OCI-LY7 (cell line): ENCODE measurements around the gene MPEG1. TPM values are rescaled to one million over a fixed set of nuclear protein-coding genes. Genes with fewer than 3 reads are reported as not detected.

ENCODE experiments used
- BruUV-seq: library from RNA; stranded (reverse); fragments of 400-500 nt; replicated peaks from 2 replicates; lab custom pipeline; 2021; lab: Mats Ljungman, UMichigan
- CTCF ChIA-PET: fragments of 300-600 bp; sonication (Branson Sonifier 250); formaldehyde crosslinking; loops from one replicate; lab custom pipeline; 2022; ENCODE audit warnings: antibody characterized with exemption; ENCODE audit not compliant: unreplicated experiment; lab: Charles Lee
- POLR2A ChIA-PET: fragments of 300-600 bp; sonication (Branson Sonifier 250); formaldehyde crosslinking; loops from one replicate; lab custom pipeline; 2022; ENCODE audit warnings: antibody characterized with exemption; lab: Charles Lee
- DNase-seq: peaks from one replicate; pipeline ENCODE4 v3.0.0-alpha.2; 2015; ENCODE audit warnings: low spot score
- H2AFZ ChIP-seq: fragments of 200-600 bp; sonication (generic), shearing (Covaris generic); 2 replicates; pipeline ENCODE4 v1.6.1; 2014; ENCODE audit warnings: mild to moderate bottlenecking, antibody characterized with exemption, low read length, moderate library complexity
- H3K27ac ChIP-seq: fragments of 200-600 bp; sonication (generic); 2 replicates; pipeline ENCODE4 v1.5.1; 2014; ENCODE audit warnings: mixed run types, low read depth, mild to moderate bottlenecking, moderate library complexity, low read length, inconsistent platforms; ENCODE audit not compliant: poor library complexity, severe bottlenecking
- H3K36me3 ChIP-seq: fragments of 200-600 bp; sonication (generic); 2 replicates; pipeline ENCODE4 v1.6.1; 2014; ENCODE audit warnings: mild to moderate bottlenecking, antibody characterized with exemption, low read length, moderate library complexity, mixed read lengths; ENCODE audit not compliant: insufficient read depth
- H3K4me1 ChIP-seq: fragments of 200-600 bp; sonication (generic); 2 replicates; pipeline ENCODE4 v1.5.1; 2014; ENCODE audit warnings: mild to moderate bottlenecking, low read length; ENCODE audit not compliant: insufficient read depth, poor library complexity, severe bottlenecking
- H3K4me2 ChIP-seq: fragments of 200-600 bp; sonication (generic); 2 replicates; pipeline ENCODE4 v1.6.1; 2014; ENCODE audit warnings: mild to moderate bottlenecking, low read length
- H3K4me3 ChIP-seq: fragments of 200-600 bp; sonication (generic); 2 replicates; pipeline ENCODE4 v1.5.1; 2014; ENCODE audit warnings: mild to moderate bottlenecking, low read depth, low read length; ENCODE audit not compliant: poor library complexity, severe bottlenecking
- H3K79me2 ChIP-seq: fragments of 200-600 bp; sonication (generic); 2 replicates; pipeline ENCODE4 v1.6.1; 2016; ENCODE audit warnings: low read depth, mild to moderate bottlenecking, low read length, moderate library complexity, mixed read lengths; ENCODE audit not compliant: insufficient read depth
- H3K9me2 ChIP-seq: fragments of 200-600 bp; sonication (generic); 2 replicates; pipeline ENCODE4 v1.6.1; 2016; ENCODE audit warnings: mild to moderate bottlenecking, low read length, mixed read lengths; ENCODE audit not compliant: insufficient read depth
- H3K9me3 ChIP-seq: fragments of 200-600 bp; sonication (generic); 2 replicates; pipeline ENCODE4 v1.6.1; 2014; ENCODE audit warnings: mild to moderate bottlenecking, mixed run types, low read length, mixed read lengths
- H4K20me1 ChIP-seq: fragments of 200-600 bp; sonication (generic); 2 replicates; pipeline ENCODE4 v1.6.1; 2014; ENCODE audit warnings: mild to moderate bottlenecking, antibody characterized with exemption, low read length, moderate library complexity, mixed read lengths; ENCODE audit not compliant: insufficient read depth
- CTCF ChIP-seq: fragments of 200-600 bp; sonication (generic); conservative IDR thresholded peaks from 2 replicates; pipeline ENCODE4 v1.5.1; 2014; ENCODE audit warnings: mild to moderate bottlenecking, antibody characterized with exemption, low read length, moderate library complexity, mixed read lengths
- EZH2phosphoT487 ChIP-seq: fragments of 200-600 bp; sonication (generic); IDR thresholded peaks from 2 replicates; pipeline ENCODE4 v1.6.1; 2018; ENCODE audit warnings: low read depth, borderline replicate concordance, mild to moderate bottlenecking, mixed run types, antibody characterized with exemption, low read length, moderate library complexity, mixed read lengths
- intact Hi-C: fragments of 100-400 bp; cut with micrococcal nuclease; formaldehyde crosslinking; loops from one replicate; pipeline ENCODE4 v1.10.0; 2022; ENCODE audit not compliant: unreplicated experiment
- total RNA-seq, 2 experiments: library from RNA; depleted of rRNA in 1 of 2; stranded (reverse); fragments of >200 nt in 1 of 2; shearing (Covaris generic) in 1 of 2; gene quantifications; 2 replicates each; pipeline ENCODE4 v1.2.3, GENCODE V29; 2014 to 2022

Gene MPEG1
- total RNA-seq, 2 experiments from 2014 or later, result 0.06 to 12.4 TPM

DNA sequence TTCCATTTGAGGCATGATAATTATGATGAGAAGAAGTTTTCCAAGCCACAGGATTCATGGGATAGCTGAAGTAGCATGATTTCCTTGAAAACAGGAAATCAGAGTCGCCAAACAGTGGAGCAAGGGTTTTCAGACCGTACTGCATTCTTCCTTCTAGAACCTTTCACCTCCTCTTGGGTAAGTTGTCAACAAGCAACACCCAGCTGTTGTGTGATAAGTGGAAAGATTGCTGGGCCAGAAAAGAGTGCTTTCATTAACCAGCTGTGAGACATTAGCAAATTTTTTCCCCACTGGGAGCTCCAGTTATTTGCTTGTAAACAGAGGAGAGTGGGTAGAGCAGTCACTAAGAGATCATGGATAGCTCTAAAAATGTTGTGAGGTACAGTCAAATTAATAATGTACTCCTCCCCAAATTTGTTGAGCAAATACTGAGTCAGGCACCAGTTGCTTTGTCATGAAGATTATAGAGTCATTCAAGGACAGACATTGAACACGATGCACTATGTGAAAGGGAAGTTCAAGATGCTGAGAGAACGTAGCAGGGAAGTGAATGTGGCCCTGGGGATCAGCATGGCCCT lies 11.7 kb upstream of the MPEG1 start:
- no peak overlapping the region for H2AFZ ChIP-seq
- TF ChIP-seq CTCF, result no peak
- no peak for TF ChIP-seq EZH2phosphoT487

GRCh38 chr11:59223611-59224010 lies 10.9 kb upstream of the MPEG1 start:
- Histone ChIP-seq H3K27ac (no peak overlapping the region), H2AFZ (no peak overlapping the region), H3K9me3 (no peaks in the 10 kb centered on the region), H4K20me1 (no peaks in the 10 kb centered on the region), H3K4me3 (no peak overlapping the region), H3K9me2 (no peaks in the 10 kb centered on the region), H3K36me3 (no peaks in the 10 kb centered on the region), H3K4me1 (peaks cover 4% of the 10 kb centered on the region), H3K4me2 (no peak overlapping the region), H3K79me2 (no peaks in the 10 kb centered on the region)
- BruUV-seq, result no TSS peak
- CTCF ChIA-PET, result no interaction called here
- intact Hi-C loops, result no loop called here
- POLR2A ChIA-PET, result interaction anchor here (0.6 to 2.8 kb wide), 6 partner anchors 9 to 58 kb away, joined by 3 to 11 read pairs (median 3); partner anchors contain the start of gene MPEG1
- no peak for TF ChIP-seq EZH2phosphoT487
- no peak for TF ChIP-seq CTCF
- DNase-seq, result no peak

More for the DNA sequence above, 11.7 kb upstream of the MPEG1 start:
- H3K4me1 ChIP-seq, result peaks cover 4% of the 10 kb centered on the region
- no peaks in the 10 kb centered on the region for H3K36me3 ChIP-seq
- CTCF ChIA-PET, result interaction anchor here (0.9 kb wide), 1 partner anchor 38 kb away, joined by 6 read pairs; no protein-coding TSS in a partner anchor
- no peak overlapping the region for H3K4me2 ChIP-seq
- H3K79me2 ChIP-seq, result no peaks in the 10 kb centered on the region
- no peaks in the 10 kb centered on the region for H4K20me1 ChIP-seq
- H3K9me2 ChIP-seq, result no peaks in the 10 kb centered on the region
- intact Hi-C loops, result no loop called here
- POLR2A ChIA-PET, result interaction anchor here (1.0 to 2.8 kb wide), 3 partner anchors 12 to 26 kb away, joined by 3 to 11 read pairs (median 4); partner anchors contain the start of gene MPEG1
- no peak overlapping the region for H3K4me3 ChIP-seq
- no peak for DNase-seq
- no TSS peak for BruUV-seq
- H3K27ac ChIP-seq, result no peak overlapping the region
- no peaks in the 10 kb centered on the region for H3K9me3 ChIP-seq

GRCh38 chr11:59223177-59223576 lies 10.4 kb upstream of the MPEG1 start:
- Histone ChIP-seq H3K9me2 (no peaks in the 10 kb centered on the region), H3K79me2 (no peaks in the 10 kb centered on the region), H3K4me3 (no peak overlapping the region), H3K36me3 (no peaks in the 10 kb centered on the region), H4K20me1 (no peaks in the 10 kb centered on the region), H3K4me2 (no peak overlapping the region), H3K4me1 (peaks cover 4% of the 10 kb centered on the region), H2AFZ (no peak overlapping the region), H3K9me3 (no peaks in the 10 kb centered on the region), H3K27ac (no peak overlapping the region)
- BruUV-seq, result no TSS peak
- intact Hi-C loops, result no loop called here
- ChIA-PET CTCF (no interaction called here), POLR2A (interaction anchor here (0.6 to 2.8 kb wide), 5 partner anchors 10 to 50 kb away, joined by 3 to 11 read pairs (median 3); partner anchors contain the start of gene MPEG1)
- DNase-seq, result no peak
- TF ChIP-seq EZH2phosphoT487 (no peak), CTCF (no peak)
